Measurements from ENCODE around the gene ITGB7.

GRCh38 chr12:53194973-53195372 is 12.1 kb downstream of the ITGB7 start:
- no peak for TF ChIP-seq CTCF (IDR thresholded peaks at IDR 0.05; ENCODE audit: low read depth, low read length)
- no peak for TF ChIP-seq EZH2phosphoT487 (IDR thresholded peaks at IDR 0.05; ENCODE audit: low read depth)

All from OCI-LY3 (cell line).